Endodermal cell (in vitro differentiated cells): ENCODE results near the gene CCL21. TPM values are rescaled to one million over a fixed set of nuclear protein-coding genes. Genes with fewer than 3 reads are reported as not detected.

Experiments used
- DNase-seq: peaks from one replicate; pipeline ENCODE4 v3.0.0-alpha.2; 2017
- H3K27ac ChIP-seq: 2 replicates; pipeline ENCODE4 v1.5.1; 2013; ENCODE audit warnings: mild to moderate bottlenecking, low read depth, low read length, moderate library complexity
- H3K27me3 ChIP-seq: 2 replicates; pipeline ENCODE4 v1.6.1; 2013; ENCODE audit warnings: mild to moderate bottlenecking, low read length, moderate library complexity; ENCODE audit not compliant: insufficient read depth, control insufficient read depth, poor library complexity, severe bottlenecking
- H3K36me3 ChIP-seq: 2 replicates; pipeline ENCODE4 v1.7.0; 2013; ENCODE audit warnings: mild to moderate bottlenecking, low read length, moderate library complexity; ENCODE audit not compliant: control insufficient read depth, insufficient read depth
- H3K4me1 ChIP-seq: one replicate; pipeline ENCODE4 v1.7.0; 2013; ENCODE audit warnings: low read length; ENCODE audit not compliant: control insufficient read depth, insufficient read depth
- H3K4me3 ChIP-seq: 2 replicates; pipeline ENCODE4 v1.5.1; 2013; ENCODE audit warnings: mild to moderate bottlenecking, low read length, moderate library complexity
- H3K9ac ChIP-seq: 2 replicates; pipeline ENCODE4 v1.6.1; 2013; ENCODE audit warnings: mild to moderate bottlenecking, low read length, moderate library complexity; ENCODE audit not compliant: poor library complexity, severe bottlenecking; ENCODE audit errors: extremely low read depth
- H3K9me3 ChIP-seq: 2 replicates; pipeline ENCODE4 v1.6.1; 2013; ENCODE audit warnings: mild to moderate bottlenecking, low read length, moderate library complexity; ENCODE audit not compliant: control insufficient read depth
- H3K27ac Mint-ChIP-seq: 2 replicates; pipeline ENCODE4 v1.8.0; 2020; ENCODE audit warnings: mixed read lengths
- H3K27me3 Mint-ChIP-seq: 2 replicates; pipeline ENCODE4 v1.8.0; 2021; ENCODE audit warnings: mild to moderate bottlenecking, mixed read lengths; ENCODE audit not compliant: insufficient read depth
- H3K36me3 Mint-ChIP-seq: 2 replicates; pipeline ENCODE4 v1.8.0; 2020; ENCODE audit warnings: low read depth, mixed read lengths
- H3K4me1 Mint-ChIP-seq: 2 replicates; pipeline ENCODE4 v1.8.0; 2020; ENCODE audit warnings: mixed read lengths
- H3K4me3 Mint-ChIP-seq: 2 replicates; pipeline ENCODE4 v1.8.0; 2020; ENCODE audit warnings: mild to moderate bottlenecking, moderate library complexity, mixed read lengths
- H3K9me3 Mint-ChIP-seq: 2 replicates; pipeline ENCODE4 v1.8.0; 2020; ENCODE audit warnings: mild to moderate bottlenecking, mixed read lengths
- CTCF ChIP-seq: fragments of 200-600 bp; sonication (generic); conservative IDR thresholded peaks from 2 replicates; pipeline ENCODE4 v1.5.0; 2021; ENCODE audit warnings: antibody characterized with exemption, mild to moderate bottlenecking
- WGBS, 2 experiments: methylation state at CpG; one replicate each; pipeline versions ENCODE4 v1.1.5 to v1.1.7; 2013; ENCODE audit warnings: missing lambda C conversion rate in 2 of 2, mixed read lengths in 1 of 2; ENCODE audit not compliant: insufficient coverage in 1 of 2, insufficient read length in 1 of 2; 5-methylcytosine and 5-hydroxymethylcytosine counted together
- total RNA-seq, 2 donors: library from RNA; stranded (reverse); fragmentation: NEBNext Ultra II Directional in 1 of 2; extraction: Animal tissue kit (Norgen Biotek cat#: 25700) in 1 of 2; gene quantifications; 2 replicates in 1 of 2; 3 replicates in 1 of 2; pipeline ENCODE4 v1.2.1, GENCODE V29; 2021

CCL21 gene
- total RNA-seq, 2 donors from 2014 or later, result not detected

GRCh38 chr9:34719021-34719768, 9.3 kb upstream of the CCL21 start:
- Histone ChIP-seq H3K27me3 (peaks cover 11% of the 10 kb centered on the region), H3K4me1 (no peaks in the 10 kb centered on the region), H3K27ac (no peak overlapping the region), H3K9me3 (no peaks in the 10 kb centered on the region), H3K9ac (no peak overlapping the region), H3K4me3 (no peak overlapping the region), H3K36me3 (no peaks in the 10 kb centered on the region)
- TF ChIP-seq CTCF, result no peak
- DNase-seq, result peak; percentile 4
- Mint-ChIP-seq H3K27me3 (peaks cover 25% of the 10 kb centered on the region), H3K4me3 (no peak overlapping the region), H3K36me3 (no peaks in the 10 kb centered on the region), H3K27ac (no peak overlapping the region), H3K9me3 (no peaks in the 10 kb centered on the region), H3K4me1 (peaks cover 9% of the 10 kb centered on the region)
- WGBS, 2 experiments, result 79 to 81% methylated on average over 4 to 8 of the region's 8 CpGs

- TF ChIP-seq CTCF, result no peak
- no peaks in the 10 kb centered on the region for H3K36me3 Mint-ChIP-seq
- H3K4me1 Mint-ChIP-seq, result peaks cover 9% of the 10 kb centered on the region
- Histone ChIP-seq H3K4me1 (no peaks in the 10 kb centered on the region), H3K36me3 (no peaks in the 10 kb centered on the region), H3K27me3 (peaks cover 20% of the 10 kb centered on the region), H3K27ac (no peak overlapping the region), H3K9ac (no peak overlapping the region), H3K4me3 (no peak overlapping the region), H3K9me3 (no peaks in the 10 kb centered on the region)
- 89 to 100% methylated on average over 3 of the region's 3 CpGs for WGBS, 2 experiments
- H3K27ac Mint-ChIP-seq, result no peak overlapping the region
- H3K4me3 Mint-ChIP-seq, result no peak overlapping the region
- no peak for DNase-seq
- no peaks in the 10 kb centered on the region for H3K9me3 Mint-ChIP-seq
- peaks cover 35% of the 10 kb centered on the region for H3K27me3 Mint-ChIP-seq
These were observed 8.2 kb upstream of the CCL21 start for GRCh38 chr9:34717996-34718614.

GRCh38 chr9:34716711-34717110, 6.8 kb upstream of the CCL21 start:
- Mint-ChIP-seq H3K36me3 (no peaks in the 10 kb centered on the region), H3K4me3 (no peak overlapping the region), H3K27me3 (peaks cover 37% of the 10 kb centered on the region), H3K9me3 (no peaks in the 10 kb centered on the region), H3K4me1 (peaks cover 15% of the 10 kb centered on the region), H3K27ac (no peak overlapping the region)
- H3K4me3 ChIP-seq, result no peak overlapping the region
- H3K9ac ChIP-seq, result no peak overlapping the region
- DNase-seq, result peak; percentile 32
- no peak for TF ChIP-seq CTCF
- no peak overlapping the region for H3K27ac ChIP-seq
- peaks cover 20% of the 10 kb centered on the region for H3K27me3 ChIP-seq
- WGBS, 2 experiments, result 83 to 88% methylated on average over 2 to 4 of the region's 4 CpGs
- no peaks in the 10 kb centered on the region for H3K36me3 ChIP-seq
- no peaks in the 10 kb centered on the region for H3K4me1 ChIP-seq
- H3K9me3 ChIP-seq, result no peaks in the 10 kb centered on the region
